SK-N-SH (cell line): ENCODE results near the gene PROSER1. TPM values are rescaled to one million over a fixed set of nuclear protein-coding genes. Genes with fewer than 3 reads are reported as not detected.

Experiments used
- CTCF ChIA-PET: fragments of 300-600, 350-600 bp; formaldehyde crosslinking; extraction: SDS; loops from one replicate; lab custom pipeline; 2021; lab: Yijun Ruan, JAX
- POLR2A ChIA-PET: fragments of 350-600 bp; sonication (Branson Sonifier 250); formaldehyde crosslinking; extraction: SDS; loops from one replicate; lab custom pipeline; 2020; ENCODE audit warnings: antibody characterized with exemption, inconsistent platforms; lab: Yijun Ruan, JAX
- DNase-seq: peaks from one replicate; pipeline ENCODE4 v3.0.0; 2012
- H2AFZ ChIP-seq: fragments of 200-600 bp; sonication (generic); 2 replicates; pipeline ENCODE4 v1.8.1; 2016; ENCODE audit warnings: antibody characterized with exemption, mild to moderate bottlenecking, low read depth
- H3F3A ChIP-seq: fragments of 200-600 bp; sonication (generic); replicated peaks from 2 replicates; pipeline ENCODE3; 2016; ENCODE audit warnings: antibody characterized with exemption, mild to moderate bottlenecking; ENCODE audit not compliant: insufficient read depth
- H3K27ac ChIP-seq, 2 experiments: fragments of 200-500 bp in 1 of 2; fragments of 200-600 bp in 1 of 2; sonication (Bioruptor generic) in 1 of 2; sonication (generic), shearing (Covaris generic) in 1 of 2; 2 replicates each; pipeline versions ENCODE4 v1.5.1 to v1.6.1; 2014 to 2016; ENCODE audit warnings: low read depth in 2 of 2, inconsistent platforms in 1 of 2, low read length in 1 of 2, mild to moderate bottlenecking in 1 of 2, mixed read lengths in 1 of 2
- H3K27me3 ChIP-seq: fragments of 200-600 bp; sonication (generic), shearing (Covaris generic); 2 replicates; pipeline ENCODE4 v1.6.1; 2016; ENCODE audit warnings: mixed run types; ENCODE audit not compliant: insufficient read depth
- H3K36me3 ChIP-seq, 2 experiments: fragments of 200-500 bp in 1 of 2; fragments of 200-600 bp in 1 of 2; sonication (Bioruptor generic) in 1 of 2; sonication (generic) in 1 of 2; replicated peaks in 1 of 2; 2 replicates each; pipeline versions ENCODE3 to v1.5.1; 2014 to 2016; ENCODE audit warnings: low read length in 1 of 2, mild to moderate bottlenecking in 1 of 2; ENCODE audit not compliant: insufficient read depth in 2 of 2, control insufficient read depth in 1 of 2
- H3K4me1 ChIP-seq, 2 experiments: fragments of 200-500 bp in 1 of 2; fragments of 200-600 bp in 1 of 2; sonication (Bioruptor generic) in 1 of 2; sonication (generic), shearing (Covaris generic) in 1 of 2; 2 replicates each; pipeline versions ENCODE4 v1.5.1 to v1.6.1; 2014 to 2016; ENCODE audit warnings: low read depth in 1 of 2, low read length in 1 of 2, mixed run types in 1 of 2; ENCODE audit not compliant: insufficient read depth in 2 of 2, control insufficient read depth in 1 of 2
- H3K4me2 ChIP-seq: fragments of 200-600 bp; sonication (generic), shearing (Covaris generic); 2 replicates; pipeline ENCODE4 v1.6.1; 2017; ENCODE audit warnings: mixed run types
- H3K4me3 ChIP-seq, 2 experiments: fragments of 200-500 bp in 1 of 2; fragments of 200-600 bp in 1 of 2; sonication (Bioruptor generic) in 1 of 2; sonication (generic), shearing (Covaris generic) in 1 of 2; 2 replicates each; pipeline versions ENCODE4 v1.5.1 to v1.8.1; 2014 to 2016; ENCODE audit warnings: low read depth in 2 of 2, inconsistent platforms in 1 of 2, low read length in 1 of 2, mild to moderate bottlenecking in 1 of 2, mixed read lengths in 1 of 2, moderate library complexity in 1 of 2
- H3K79me2 ChIP-seq: fragments of 200-600 bp; sonication (generic); 2 replicates; pipeline ENCODE4 v1.8.1; 2017; ENCODE audit warnings: mild to moderate bottlenecking; ENCODE audit not compliant: insufficient read depth
- H3K9ac ChIP-seq: fragments of 200-600 bp; sonication (generic); 2 replicates; pipeline ENCODE4 v1.6.1; 2017; ENCODE audit warnings: mixed run types
- H3K9me2 ChIP-seq: fragments of 200-600 bp; sonication (generic); 2 replicates; pipeline ENCODE4 v1.6.1; 2017; ENCODE audit warnings: mixed run types
- H3K9me3 ChIP-seq: fragments of 200-600 bp; sonication (generic); 2 replicates; pipeline ENCODE4 v1.6.1; 2017; ENCODE audit warnings: mixed run types, mild to moderate bottlenecking, moderate library complexity
- H4K20me1 ChIP-seq: fragments of 200-600 bp; sonication (generic); 2 replicates; pipeline ENCODE4 v1.6.1; 2017; ENCODE audit warnings: mild to moderate bottlenecking, mixed run types; ENCODE audit not compliant: insufficient read depth
- EP300 ChIP-seq, 2 experiments: IDR thresholded peaks; 2 replicates each; pipeline versions ENCODE4 v1.4.0 to v1.6.1; 2012; ENCODE audit warnings: borderline replicate concordance in 1 of 2, low read depth in 1 of 2, low read length in 1 of 2
- FOXJ3 ChIP-seq: sonication (generic); formaldehyde crosslinking; IDR thresholded peaks from 2 replicates; pipeline ENCODE4 v1.5.1; 2020; ENCODE audit warnings: mild to moderate bottlenecking, missing genetic modification reagents
- GABPA ChIP-seq: IDR thresholded peaks from 2 replicates; pipeline ENCODE4 v1.4.0; 2012; ENCODE audit warnings: low read depth, mild to moderate bottlenecking
- JUND ChIP-seq: IDR thresholded peaks from 2 replicates; pipeline ENCODE4 v1.4.0; 2012
- MAX ChIP-seq: IDR thresholded peaks from 2 replicates; pipeline ENCODE4 v1.4.0; 2012; ENCODE audit warnings: low read depth
- MEF2A ChIP-seq: IDR thresholded peaks from 2 replicates; pipeline ENCODE4 v1.4.0; 2012; ENCODE audit warnings: low read depth, borderline replicate concordance
- MXI1 ChIP-seq: IDR thresholded peaks from 2 replicates; pipeline ENCODE4 v1.6.1; 2012; ENCODE audit warnings: mild to moderate bottlenecking, low read depth, low read length, improper control_type of control experiment
- NRF1 ChIP-seq: IDR thresholded peaks from 2 replicates; pipeline ENCODE4 v1.6.1; 2012; ENCODE audit warnings: low read depth, mild to moderate bottlenecking, low read length
- POLR2AphosphoS5 ChIP-seq: IDR thresholded peaks from 2 replicates; pipeline ENCODE4 v1.6.1; 2012; ENCODE audit warnings: low read depth, low read length
- RAD21 ChIP-seq: IDR thresholded peaks from 2 replicates; pipeline ENCODE4 v1.6.1; 2012; ENCODE audit warnings: mild to moderate bottlenecking, low read length
- RCOR1 ChIP-seq: fragments of 150-350 bp; IDR thresholded peaks from 2 replicates; pipeline ENCODE4 v1.6.1; 2017; ENCODE audit warnings: antibody characterized with exemption, low read length
- REST ChIP-seq: IDR thresholded peaks from 2 replicates; pipeline ENCODE4 v1.6.1; 2012; ENCODE audit warnings: mild to moderate bottlenecking, low read depth, low read length, moderate library complexity
- RFX5 ChIP-seq: IDR thresholded peaks from 2 replicates; pipeline ENCODE4 v1.6.1; 2012; ENCODE audit warnings: mild to moderate bottlenecking, improper control_type of control experiment, low read length
- RXRA ChIP-seq: IDR thresholded peaks from 2 replicates; pipeline ENCODE4 v1.4.0; 2012; ENCODE audit warnings: low read depth, mild to moderate bottlenecking, borderline replicate concordance
- SMC3 ChIP-seq: IDR thresholded peaks from 2 replicates; pipeline ENCODE4 v1.6.1; 2012; ENCODE audit warnings: low read depth, low read length, improper control_type of control experiment
- TAF1 ChIP-seq: IDR thresholded peaks from 2 replicates; pipeline ENCODE4 v1.6.1; 2012; ENCODE audit warnings: low read depth, mild to moderate bottlenecking, low read length, moderate library complexity, borderline replicate concordance
- USF2 ChIP-seq: fragments of 150-350 bp; IDR thresholded peaks from 2 replicates; pipeline ENCODE4 v1.6.1; 2017; ENCODE audit warnings: antibody characterized with exemption, low read length, low read depth, borderline replicate concordance
- YY1 ChIP-seq: IDR thresholded peaks from 2 replicates; pipeline ENCODE4 v1.4.0; 2012; ENCODE audit warnings: low read depth, mild to moderate bottlenecking
- WGBS: methylation state at CpG from one replicate; pipeline ENCODE4 v1.1.6; 2017; ENCODE audit warnings: low lambda C conversion rate; 5-methylcytosine and 5-hydroxymethylcytosine counted together
- polyA plus RNA-seq, 3 experiments: library from polyadenylated mRNA; depleted of rRNA; stranded (reverse); fragments of >200 nt; gene quantifications; 2 replicates each; pipeline ENCODE4 v1.2.3, GENCODE V29; 2012

The PROSER1 gene
- polyA plus RNA-seq, 1 of the 3 experiments (the other 2 are of a cell fraction) = 14.8 TPM

GRCh38 chr13:39036212-39036611, 1.7 kb downstream of the PROSER1 start:
- H3F3A ChIP-seq = no peaks in the 10 kb centered on the region
- 3% methylated on average over 9 of the region's 9 CpGs for WGBS
- H3K79me2 ChIP-seq = peaks cover 78% of the 10 kb centered on the region
- H3K36me3 ChIP-seq = peaks cover 0 to 5% of the 10 kb centered on the region in 2 experiments
- peak overlapping the region; percentile 86 for H3K4me2 ChIP-seq
- no peak for DNase-seq
- no peaks in the 10 kb centered on the region for H3K9me2 ChIP-seq
- POLR2A ChIA-PET = no interaction called here
- H3K4me3 ChIP-seq = peak overlapping the region; percentile 73 to 100
- no peaks in the 10 kb centered on the region for H3K27me3 ChIP-seq
- peak overlapping the region; percentile 75 for H3K9ac ChIP-seq
- peaks cover 7 to 16% of the 10 kb centered on the region in 2 experiments; a peak in 3 of 4 replicates for H3K4me1 ChIP-seq
- H4K20me1 ChIP-seq = peaks cover 22% of the 10 kb centered on the region
- TF ChIP-seq JUND (no peak), RAD21 (no peak), YY1 (no peak), RXRA (no peak), FOXJ3 (CRISPR knock-in tag) (no peak)
- TF ChIP-seq, all 33 proteins: peak for 0
- peak overlapping the region; percentile 91; the same call in 1 of the 2 replicates for H2AFZ ChIP-seq
- no peaks in the 10 kb centered on the region for H3K9me3 ChIP-seq
- no peak overlapping the region for H3K27ac ChIP-seq
- CTCF ChIA-PET = interaction anchor here (1.2 to 1.9 kb wide), 5 partner anchors 9 to 66 kb away, joined by 3 to 9 read pairs (median 4); no protein-coding TSS in a partner anchor

- H3K27me3 ChIP-seq = no peaks in the 10 kb centered on the region
- H3K4me2 ChIP-seq = peak overlapping the region; percentile 86
- no peak overlapping the region for H3K27ac ChIP-seq
- TF ChIP-seq RFX5 (no peak), MXI1 (0 out of 2 replicates have a peak, but pooled peaks have one; percentile 7)
- H3K79me2 ChIP-seq = peaks cover 80% of the 10 kb centered on the region
- H3K9ac ChIP-seq = peak overlapping the region; percentile 75
- no peaks in the 10 kb centered on the region for H3K9me2 ChIP-seq
- no peaks in the 10 kb centered on the region for H3F3A ChIP-seq
- ChIA-PET POLR2A (no interaction called here), CTCF (interaction anchor here (1.3 to 1.9 kb wide), 2 partner anchors 9 to 19 kb away, joined by 3 to 9 read pairs; no protein-coding TSS in a partner anchor)
- no peaks in the 10 kb centered on the region for H3K9me3 ChIP-seq
- peak overlapping the region; percentile 73 to 100 for H3K4me3 ChIP-seq
- H4K20me1 ChIP-seq = peaks cover 22% of the 10 kb centered on the region
- no peak for DNase-seq
- 10% methylated on average over 2 of the region's 2 CpGs for WGBS
- peaks cover 0 to 9% of the 10 kb centered on the region in 2 experiments for H3K36me3 ChIP-seq
- 0 out of 2 replicates have a peak overlapping the region, but pooled peaks have one; percentile 91 for H2AFZ ChIP-seq
- peaks cover 7 to 16% of the 10 kb centered on the region in 2 experiments; a peak in 3 of 4 replicates for H3K4me1 ChIP-seq
These were observed 2.1 kb downstream of the PROSER1 start for GRCh38 chr13:39035799-39036198.

GRCh38 chr13:39035204-39035603, 2.7 kb downstream of the PROSER1 start:
- peak overlapping the region; percentile 73 to 100 for H3K4me3 ChIP-seq
- 40% methylated on average over 2 of the region's 2 CpGs for WGBS
- peaks cover 22% of the 10 kb centered on the region for H4K20me1 ChIP-seq
- peak overlapping the region; percentile 86 for H3K4me2 ChIP-seq
- H3K79me2 ChIP-seq = peaks cover 86% of the 10 kb centered on the region
- no peaks in the 10 kb centered on the region for H3K27me3 ChIP-seq
- no peak overlapping the region for H3K27ac ChIP-seq
- H3K9me2 ChIP-seq = no peaks in the 10 kb centered on the region
- peaks cover 3 to 16% of the 10 kb centered on the region in 2 experiments; a peak in 3 of 4 replicates for H3K4me1 ChIP-seq
- no peak for DNase-seq
- no peak overlapping the region for H2AFZ ChIP-seq
- H3K9ac ChIP-seq = peak overlapping the region; percentile 75; the same call in 1 of the 2 replicates
- H3K9me3 ChIP-seq = no peaks in the 10 kb centered on the region
- no peaks in the 10 kb centered on the region for H3F3A ChIP-seq
- CTCF ChIA-PET = interaction anchor here (1.3 kb wide), 1 partner anchor 18 kb away, joined by 3 read pairs; no protein-coding TSS in a partner anchor
- H3K36me3 ChIP-seq = peaks cover 0 to 13% of the 10 kb centered on the region in 2 experiments
- POLR2A ChIA-PET = no interaction called here
- TF ChIP-seq RAD21 = no peak
- TF ChIP-seq RCOR1 = no peak
- TF ChIP-seq SMC3 = no peak
- no peak for TF ChIP-seq POLR2AphosphoS5
- TF ChIP-seq TAF1 = no peak
- no peak for TF ChIP-seq EP300 (IDR thresholded peaks at IDR 0.05; ENCODE audit: borderline replicate concordance in 1 of 2, low read depth in 1 of 2, low read length in 1 of 2)
- no peak for TF ChIP-seq FOXJ3 (CRISPR knock-in tag)
- no peak for TF ChIP-seq MXI1
- TF ChIP-seq REST = no peak
- TF ChIP-seq GABPA = no peak
- no peak for TF ChIP-seq USF2
- TF ChIP-seq NRF1 = no peak
- no peak for TF ChIP-seq MAX
- TF ChIP-seq MEF2A = no peak
- TF ChIP-seq RXRA = no peak
